ENCODE data around the gene KCNH5.

The KCNH5 gene

DNA sequence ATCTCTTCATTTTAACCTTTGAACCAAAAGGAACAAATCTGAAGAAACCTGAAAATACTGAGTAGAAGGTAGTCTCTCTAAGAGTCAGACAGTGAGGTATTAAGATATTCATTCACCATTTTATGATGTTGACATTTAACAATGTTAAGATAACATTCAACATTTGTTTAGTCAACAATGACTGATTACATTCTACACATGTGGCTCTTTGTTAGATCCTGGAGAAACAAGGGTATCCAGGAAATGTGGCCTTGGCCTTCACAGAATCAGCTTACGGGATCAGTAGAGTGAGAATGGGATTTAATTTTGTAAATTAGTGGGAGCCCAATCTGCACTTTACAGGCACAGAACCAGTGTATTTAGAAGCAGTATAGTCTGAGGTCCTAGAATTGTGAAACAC is 355.5 kb downstream of the KCNH5 start:
- ChIA-PET CTCF (interaction anchor here (0.7 to 1.0 kb wide), 2 partner anchors 14 to 57 kb away, joined by 4 read pairs; no protein-coding TSS in a partner anchor), POLR2A (ENCODE audit: low non-redundant PET) (no interaction called here)
- no peak overlapping the region for H3K27ac ChIP-seq
- TF ChIP-seq, protein P1, sequence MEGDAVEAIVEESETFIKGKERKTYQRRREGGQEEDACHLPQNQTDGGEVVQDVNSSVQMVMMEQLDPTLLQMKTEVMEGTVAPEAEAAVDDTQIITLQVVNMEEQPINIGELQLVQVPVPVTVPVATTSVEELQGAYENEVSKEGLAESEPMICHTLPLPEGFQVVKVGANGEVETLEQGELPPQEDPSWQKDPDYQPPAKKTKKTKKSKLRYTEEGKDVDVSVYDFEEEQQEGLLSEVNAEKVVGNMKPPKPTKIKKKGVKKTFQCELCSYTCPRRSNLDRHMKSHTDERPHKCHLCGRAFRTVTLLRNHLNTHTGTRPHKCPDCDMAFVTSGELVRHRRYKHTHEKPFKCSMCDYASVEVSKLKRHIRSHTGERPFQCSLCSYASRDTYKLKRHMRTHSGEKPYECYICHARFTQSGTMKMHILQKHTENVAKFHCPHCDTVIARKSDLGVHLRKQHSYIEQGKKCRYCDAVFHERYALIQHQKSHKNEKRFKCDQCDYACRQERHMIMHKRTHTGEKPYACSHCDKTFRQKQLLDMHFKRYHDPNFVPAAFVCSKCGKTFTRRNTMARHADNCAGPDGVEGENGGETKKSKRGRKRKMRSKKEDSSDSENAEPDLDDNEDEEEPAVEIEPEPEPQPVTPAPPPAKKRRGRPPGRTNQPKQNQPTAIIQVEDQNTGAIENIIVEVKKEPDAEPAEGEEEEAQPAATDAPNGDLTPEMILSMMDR (conservative IDR thresholded peaks at IDR 0.05; ENCODE audit: low read depth) = no peak
- no peak for DNase-seq (ENCODE audit: low spot score)

DNA sequence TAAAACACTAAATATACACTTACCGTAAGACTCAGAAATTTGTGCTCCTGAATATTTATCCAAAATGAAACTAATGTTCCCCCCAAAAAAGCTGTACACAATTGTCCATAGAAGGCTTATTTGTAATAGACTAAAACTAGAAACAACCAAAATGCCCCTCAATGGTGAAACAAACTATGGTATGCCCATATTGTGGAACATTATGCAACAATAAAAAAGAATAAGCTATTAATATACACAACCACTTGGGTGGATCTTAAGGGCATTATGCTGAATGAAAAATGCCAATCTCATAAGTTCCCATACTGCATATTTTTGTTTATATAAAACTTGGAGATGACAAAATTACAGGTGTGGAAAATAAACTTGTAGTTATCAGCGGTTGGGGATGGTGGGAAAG is 357.4 kb downstream of the KCNH5 start:
- TF ChIP-seq, protein P1 (conservative IDR thresholded peaks at IDR 0.05; ENCODE audit: low read depth) = no peak
- H3K27ac ChIP-seq = no peak overlapping the region
- ChIA-PET POLR2A (ENCODE audit: low non-redundant PET) (no interaction called here), CTCF (no interaction called here)
- DNase-seq (ENCODE audit: low spot score) = no peak

DNA sequence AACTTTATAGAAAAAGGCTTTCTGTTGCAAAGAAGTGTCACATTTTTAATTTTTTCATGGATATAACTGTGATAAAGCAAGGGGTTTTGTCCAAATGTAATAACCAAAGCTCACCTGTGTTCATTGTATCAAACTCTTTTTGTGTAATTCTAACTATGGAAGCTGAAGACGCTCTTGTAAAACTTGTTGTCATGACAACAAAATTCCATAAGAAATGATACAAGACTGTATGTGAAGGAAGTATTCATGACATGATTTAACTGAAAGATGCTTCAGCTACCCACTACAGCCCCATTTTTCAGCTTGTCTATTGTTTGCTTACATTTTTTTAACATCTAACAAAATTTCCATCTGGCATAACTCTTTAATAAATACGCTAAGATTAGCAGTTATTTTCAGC is 360.9 kb downstream of the KCNH5 start:
- no peak overlapping the region for H3K27ac ChIP-seq
- DNase-seq (ENCODE audit: low spot score) = no peak
- ChIA-PET POLR2A (ENCODE audit: low non-redundant PET) (no interaction called here), CTCF (interaction anchor here (0.6 to 0.7 kb wide), 2 partner anchors 254 to 1318 kb away, joined by 3 to 4 read pairs; no protein-coding TSS in a partner anchor)
- TF ChIP-seq, protein P1 (conservative IDR thresholded peaks at IDR 0.05; ENCODE audit: low read depth) = no peak

DNA sequence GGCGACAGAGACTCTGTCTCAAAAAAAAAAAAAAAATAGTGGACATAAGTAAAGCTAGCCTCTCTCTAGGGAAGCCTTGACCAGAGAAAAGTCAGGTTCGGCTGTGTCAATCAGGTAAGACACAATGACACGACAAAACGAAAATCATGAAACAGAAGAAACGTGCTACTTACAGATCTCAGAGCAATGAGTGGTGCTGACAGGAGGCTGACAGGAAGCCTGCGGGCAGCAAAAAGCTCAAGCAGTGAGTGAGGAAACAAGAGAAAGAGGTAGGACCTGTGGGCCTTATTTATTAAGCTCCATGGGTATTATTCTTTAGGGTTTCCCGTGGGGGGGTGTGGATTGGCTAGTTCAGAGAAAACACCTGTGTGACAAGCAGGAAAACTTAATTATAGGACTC is 363.1 kb downstream of the KCNH5 start:
- H3K27ac ChIP-seq = no peak overlapping the region
- CTCF ChIA-PET = interaction anchor here (1.2 kb wide), 1 partner anchor 9 kb away, joined by 3 read pairs; no protein-coding TSS in a partner anchor
- DNase-seq (ENCODE audit: low spot score) = no peak
- POLR2A ChIA-PET (ENCODE audit: low non-redundant PET) = no interaction called here
- TF ChIP-seq, protein P1 (conservative IDR thresholded peaks at IDR 0.05; ENCODE audit: low read depth) = no peak

DNA sequence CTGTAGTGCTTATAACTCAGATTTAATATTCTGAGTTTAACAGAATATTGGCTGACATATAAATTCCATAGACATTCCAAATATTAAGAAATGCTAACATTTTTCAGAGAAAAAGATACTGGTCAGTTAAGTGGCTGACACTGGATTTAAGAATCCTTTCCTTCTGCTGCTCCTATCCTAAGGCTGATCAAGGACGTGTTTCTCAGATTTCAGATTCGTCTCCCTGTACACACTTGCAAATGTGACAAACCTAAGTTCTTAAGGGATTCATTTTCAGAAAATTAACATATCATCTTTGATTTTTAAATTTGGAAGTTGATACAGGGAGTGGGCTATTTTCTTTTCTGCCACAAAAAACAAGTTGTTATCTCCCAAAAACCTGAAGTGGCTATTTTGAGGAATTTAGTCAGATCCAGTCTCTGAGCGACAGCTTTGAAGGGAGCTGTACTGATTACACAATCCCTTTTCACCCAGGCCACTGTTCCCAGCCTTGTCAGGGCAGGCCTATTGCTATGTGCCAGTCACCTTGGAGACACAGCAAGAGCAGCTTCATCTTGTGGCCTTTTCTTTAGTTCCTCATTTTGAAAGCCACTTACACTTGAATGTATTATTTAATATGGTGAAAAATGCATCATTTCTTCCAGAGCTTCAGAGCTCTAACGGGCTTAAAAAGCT is 370.6 kb downstream of the KCNH5 start:
- no peak for DNase-seq (ENCODE audit: low spot score)
- TF ChIP-seq, protein P1 (conservative IDR thresholded peaks at IDR 0.05; ENCODE audit: low read depth) = no peak
- ChIA-PET CTCF (no interaction called here), POLR2A (ENCODE audit: low non-redundant PET) (no interaction called here)
- no peak overlapping the region for H3K27ac ChIP-seq

DNA sequence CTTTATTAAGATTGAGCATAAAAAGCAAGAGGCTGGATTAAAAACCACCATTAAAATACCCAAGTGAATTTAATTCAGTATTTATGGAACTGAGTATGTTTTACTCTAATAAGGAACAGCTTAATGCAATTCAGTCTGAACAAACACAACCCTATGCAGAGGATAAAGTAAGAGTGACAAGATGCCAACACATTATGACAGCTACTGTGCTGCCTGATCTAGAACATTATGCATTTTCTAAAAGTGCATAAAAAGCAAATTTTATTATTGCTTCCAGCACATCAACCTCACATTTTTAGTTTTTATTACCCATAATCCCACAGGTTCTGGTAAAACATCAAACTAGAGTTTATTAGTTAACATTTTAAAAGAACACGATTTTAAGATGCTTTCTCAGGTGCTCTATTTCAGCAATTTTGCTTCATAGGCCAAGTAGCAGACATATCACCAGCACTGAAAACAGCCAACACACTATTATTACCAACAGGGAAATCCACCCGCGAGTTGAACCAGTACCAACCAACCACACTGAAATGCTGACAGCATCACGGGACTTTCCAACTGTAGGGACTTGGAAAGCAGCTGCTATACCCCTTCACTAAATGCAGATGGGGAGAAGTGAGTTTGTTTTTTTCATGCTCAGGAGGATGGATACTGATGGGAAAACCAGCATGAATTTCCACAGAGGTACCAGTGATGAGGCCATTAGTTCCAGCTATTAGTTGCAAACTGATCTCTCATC is 372.1 kb downstream of the KCNH5 start:
- no peak for DNase-seq (ENCODE audit: low spot score)
- ChIA-PET CTCF (no interaction called here), POLR2A (ENCODE audit: low non-redundant PET) (no interaction called here)
- TF ChIP-seq, protein P1 (conservative IDR thresholded peaks at IDR 0.05; ENCODE audit: low read depth) = no peak
- no peak overlapping the region for H3K27ac ChIP-seq
